GM18519 (cell line): ENCODE data around the gene ATRAID.
"Not testable (repeated sequence)": the region's sequence is repeated elsewhere in the genome, so short reads cannot be mapped to it uniquely, and the experiment has no call there.

Experiments
- ATAC-seq: cut with Tn5 transposase; IDR thresholded peaks from one replicate; pipeline ENCODE4 v1.9.1; 2021; ENCODE audit warnings: mild to moderate bottlenecking, moderate library complexity; ENCODE audit not compliant: unreplicated experiment, low FRiP score

The ATRAID gene

GRCh38 chr2:27191070-27191829 is 20.6 kb upstream of the ATRAID start:
- ATAC-seq, result no peak

- ATAC-seq, result no peak
Measured at GRCh38 chr2:27194538-27195354, 17.1 kb upstream of the ATRAID start.

DNA sequence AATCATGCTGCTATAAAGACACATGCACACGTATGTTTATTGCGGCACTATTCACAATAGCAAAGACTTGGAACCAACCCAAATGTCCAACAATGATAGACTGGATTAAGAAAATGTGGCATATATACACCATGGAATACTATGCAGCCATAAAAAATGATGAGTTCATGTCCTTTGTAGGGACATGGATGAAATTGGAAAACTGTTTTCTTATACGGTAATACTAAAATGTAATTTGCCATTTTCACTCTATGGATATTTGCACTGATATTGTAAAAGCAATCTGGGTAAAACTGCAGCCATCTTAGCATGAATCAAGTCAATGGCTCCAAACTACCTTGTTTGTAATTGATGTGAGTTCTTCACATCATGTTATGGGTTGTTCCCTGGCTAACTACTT is 16.0 kb upstream of the ATRAID start:
- not testable (repeated sequence) for ATAC-seq

DNA sequence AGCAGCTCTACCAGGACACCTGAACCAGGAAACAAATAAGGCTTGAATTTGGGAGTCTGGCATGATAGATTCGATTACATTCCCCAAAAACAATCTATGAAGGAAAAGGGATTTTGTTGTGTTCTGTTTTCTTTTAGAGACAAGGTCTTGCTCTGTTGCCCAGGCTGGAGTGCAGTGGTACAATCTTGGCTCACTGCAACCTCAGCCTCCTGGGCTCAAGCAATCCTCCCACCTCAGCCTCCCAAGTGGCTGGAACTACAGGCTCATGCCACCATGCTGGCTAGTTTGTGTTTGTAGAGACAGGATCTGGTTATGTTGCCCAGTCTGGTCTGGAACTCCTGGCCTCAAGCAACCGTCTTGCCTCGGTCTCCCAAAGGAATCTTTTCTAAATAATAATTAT is 13.8 kb upstream of the ATRAID start:
- not testable (repeated sequence) for ATAC-seq

GRCh38 chr2:27198627-27199026 is 13.2 kb upstream of the ATRAID start:
- ATAC-seq, result no peak

GRCh38 chr2:27199241-27199640 is 12.6 kb upstream of the ATRAID start:
- no peak for ATAC-seq

- ATAC-seq, result no peak
Measured at GRCh38 chr2:27201675-27202074, 10.2 kb upstream of the ATRAID start.

DNA sequence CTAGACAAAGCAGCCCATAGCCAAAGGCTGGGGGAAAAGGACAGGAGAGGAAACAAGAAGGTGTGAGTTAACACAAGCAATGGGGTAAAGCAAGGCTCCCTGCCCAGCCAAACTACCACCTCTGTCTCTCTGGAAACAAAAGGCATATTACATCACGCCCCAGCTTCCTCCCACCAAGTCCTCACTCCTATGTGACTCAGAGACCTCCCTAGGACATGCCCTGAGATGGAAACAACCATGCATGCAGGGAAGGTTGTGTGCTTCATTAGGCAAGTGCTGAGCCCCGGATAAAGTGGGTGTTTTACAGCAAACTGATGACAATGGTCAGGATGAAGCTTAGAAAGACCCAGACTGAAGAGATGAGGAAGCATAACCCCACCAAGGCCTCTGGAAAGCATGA is 9.0 kb upstream of the ATRAID start:
- ATAC-seq, result no peak

GRCh38 chr2:27203741-27204140 is 8.1 kb upstream of the ATRAID start:
- no peak for ATAC-seq

DNA sequence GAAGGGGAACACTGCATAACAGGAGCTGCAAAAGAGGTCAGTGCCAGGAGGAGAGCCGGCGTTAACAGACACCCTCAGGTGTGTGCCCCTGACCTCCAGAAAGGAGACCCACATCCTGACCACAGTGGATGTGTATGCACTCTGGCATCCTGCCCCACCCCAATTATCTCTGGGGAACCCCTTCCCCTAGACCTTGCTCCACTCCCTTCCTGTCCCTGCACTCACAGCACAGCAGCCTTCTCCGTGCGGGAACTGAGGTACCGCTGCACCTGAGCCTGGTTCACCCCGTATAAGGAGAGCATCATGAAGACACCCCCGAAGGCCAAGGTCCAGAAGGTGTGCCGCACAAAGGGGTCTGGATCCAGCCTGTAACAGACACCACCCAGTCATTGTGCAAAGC is 7.3 kb upstream of the ATRAID start:
- no peak for ATAC-seq

- ATAC-seq, result no peak
Measured at GRCh38 chr2:27205206-27205605, 6.6 kb upstream of the ATRAID start.

DNA sequence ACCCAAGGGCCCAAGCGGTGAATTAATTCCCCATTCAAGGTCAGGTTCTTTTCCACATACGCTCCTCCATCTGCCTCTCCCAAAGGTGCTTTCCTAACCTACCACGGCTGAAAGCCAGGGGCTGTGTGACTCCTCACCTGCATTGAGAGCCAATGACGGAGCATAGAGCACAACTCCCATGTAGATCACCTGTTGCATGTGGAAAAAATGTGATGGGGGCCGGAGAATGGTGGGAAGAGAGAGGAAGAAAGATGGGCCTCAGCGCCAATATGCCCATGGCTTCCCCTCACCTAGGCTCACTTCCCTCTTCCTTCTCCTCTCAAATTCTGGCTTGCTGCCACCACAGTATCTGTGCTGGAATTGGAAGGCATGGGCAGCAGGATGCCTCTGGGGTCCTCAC is 5.5 kb upstream of the ATRAID start:
- no peak for ATAC-seq

DNA sequence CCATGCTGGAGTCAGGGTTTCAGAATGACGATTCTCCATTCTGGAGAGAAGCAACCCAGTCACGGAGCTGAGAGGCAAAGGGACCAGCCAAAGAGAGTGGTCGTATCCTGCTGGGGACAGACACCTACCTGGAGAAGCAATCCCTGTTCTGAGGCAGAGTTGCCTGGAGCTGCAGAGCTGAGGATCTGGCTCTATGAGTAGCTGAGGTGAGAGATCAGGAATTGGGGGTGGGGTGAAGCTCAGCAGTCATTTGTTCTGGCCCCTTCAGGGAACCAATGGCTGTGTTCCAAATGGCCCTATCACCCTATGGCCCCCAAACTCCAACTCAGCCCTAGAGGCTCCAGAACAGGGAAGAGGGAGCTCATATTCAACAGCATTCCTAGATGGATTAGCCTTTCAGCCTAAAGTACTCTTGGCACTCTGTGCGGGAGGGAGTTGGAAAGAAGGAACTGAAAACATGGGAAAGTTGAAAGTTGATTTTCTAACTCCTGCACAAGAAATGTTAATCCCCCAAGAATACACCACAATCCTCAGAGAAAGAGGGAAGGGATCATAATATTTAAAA is 3.3 kb upstream of the ATRAID start:
- ATAC-seq, result no peak

- no peak for ATAC-seq
Measured at GRCh38 chr2:27209621-27210401, 2.0 kb upstream of the ATRAID start.

- ATAC-seq, result no peak
Measured at GRCh38 chr2:27211241-27211942, 449 bp upstream of the ATRAID start.

- peak; percentile 8 for ATAC-seq
Measured at GRCh38 chr2:27212626-27213471, 1.0 kb downstream of the ATRAID start.

- ATAC-seq, result no peak
Measured at GRCh38 chr2:27214941-27215340, 3.1 kb downstream of the ATRAID start.

DNA sequence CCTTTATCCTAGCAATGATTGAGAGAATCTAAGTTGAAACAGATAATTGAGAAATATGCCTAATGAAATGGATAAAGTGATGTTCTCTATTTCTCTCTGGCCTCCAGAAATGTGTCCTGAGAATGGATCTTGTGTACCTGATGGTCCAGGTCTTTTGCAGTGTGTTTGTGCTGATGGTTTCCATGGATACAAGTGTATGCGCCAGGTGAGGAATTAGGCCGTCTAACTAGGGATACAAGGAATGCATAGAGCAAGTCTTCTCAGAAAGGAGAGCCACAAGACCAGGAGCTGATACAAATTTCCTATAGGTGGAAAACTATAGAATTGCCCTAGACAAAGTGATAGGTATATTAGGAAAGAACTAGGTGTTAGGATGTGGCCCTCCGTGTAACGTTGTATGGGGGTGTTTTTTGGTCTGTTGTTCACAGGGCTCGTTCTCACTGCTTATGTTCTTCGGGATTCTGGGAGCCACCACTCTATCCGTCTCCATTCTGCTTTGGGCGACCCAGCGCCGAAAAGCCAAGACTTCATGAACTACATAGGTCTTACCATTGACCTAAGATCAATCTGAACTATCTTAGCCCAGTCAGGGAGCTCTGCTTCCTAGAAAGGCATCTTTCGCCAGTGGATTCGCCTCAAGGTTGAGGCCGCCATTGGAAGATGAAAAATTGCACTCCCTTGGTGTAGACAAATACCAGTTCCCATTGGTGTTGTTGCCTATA is 4.7 kb downstream of the ATRAID start:
- ATAC-seq, result no peak
